Panc1 (cell line): Measurements from ENCODE around the gene ZNF454.

ENCODE experiments used
- CTCF ChIP-seq: fragments of 450-650 bp; IDR thresholded peaks from 2 replicates; pipeline ENCODE4 v1.5.1; 2017; ENCODE audit warnings: mild to moderate bottlenecking
- POLR2AphosphoS5 ChIP-seq: IDR thresholded peaks from 2 replicates; pipeline ENCODE4 v1.6.1; 2012; ENCODE audit warnings: mild to moderate bottlenecking, low read depth, low read length, moderate library complexity
- SIN3A ChIP-seq: IDR thresholded peaks from 2 replicates; pipeline ENCODE4 v1.6.1; 2012; ENCODE audit warnings: low read depth, mild to moderate bottlenecking, low read length, moderate library complexity, borderline replicate concordance; ENCODE audit not compliant: insufficient read depth
- TF ChIP-seq, protein P1 (sequence below), 2 experiments: IDR thresholded peaks; 2 replicates each; pipeline ENCODE4 v1.6.1; 2011 to 2012; ENCODE audit warnings: low read depth in 2 of 2, control low read depth in 1 of 2, low read length in 1 of 2, mild to moderate bottlenecking in 1 of 2, moderate library complexity in 1 of 2; ENCODE audit not compliant: insufficient read depth in 1 of 2

- TF ChIP-seq POLR2AphosphoS5 (no peak), CTCF (peak; percentile 24; the same call in 1 of the 2 replicates), SIN3A (no peak)
- TF ChIP-seq, protein P1, sequence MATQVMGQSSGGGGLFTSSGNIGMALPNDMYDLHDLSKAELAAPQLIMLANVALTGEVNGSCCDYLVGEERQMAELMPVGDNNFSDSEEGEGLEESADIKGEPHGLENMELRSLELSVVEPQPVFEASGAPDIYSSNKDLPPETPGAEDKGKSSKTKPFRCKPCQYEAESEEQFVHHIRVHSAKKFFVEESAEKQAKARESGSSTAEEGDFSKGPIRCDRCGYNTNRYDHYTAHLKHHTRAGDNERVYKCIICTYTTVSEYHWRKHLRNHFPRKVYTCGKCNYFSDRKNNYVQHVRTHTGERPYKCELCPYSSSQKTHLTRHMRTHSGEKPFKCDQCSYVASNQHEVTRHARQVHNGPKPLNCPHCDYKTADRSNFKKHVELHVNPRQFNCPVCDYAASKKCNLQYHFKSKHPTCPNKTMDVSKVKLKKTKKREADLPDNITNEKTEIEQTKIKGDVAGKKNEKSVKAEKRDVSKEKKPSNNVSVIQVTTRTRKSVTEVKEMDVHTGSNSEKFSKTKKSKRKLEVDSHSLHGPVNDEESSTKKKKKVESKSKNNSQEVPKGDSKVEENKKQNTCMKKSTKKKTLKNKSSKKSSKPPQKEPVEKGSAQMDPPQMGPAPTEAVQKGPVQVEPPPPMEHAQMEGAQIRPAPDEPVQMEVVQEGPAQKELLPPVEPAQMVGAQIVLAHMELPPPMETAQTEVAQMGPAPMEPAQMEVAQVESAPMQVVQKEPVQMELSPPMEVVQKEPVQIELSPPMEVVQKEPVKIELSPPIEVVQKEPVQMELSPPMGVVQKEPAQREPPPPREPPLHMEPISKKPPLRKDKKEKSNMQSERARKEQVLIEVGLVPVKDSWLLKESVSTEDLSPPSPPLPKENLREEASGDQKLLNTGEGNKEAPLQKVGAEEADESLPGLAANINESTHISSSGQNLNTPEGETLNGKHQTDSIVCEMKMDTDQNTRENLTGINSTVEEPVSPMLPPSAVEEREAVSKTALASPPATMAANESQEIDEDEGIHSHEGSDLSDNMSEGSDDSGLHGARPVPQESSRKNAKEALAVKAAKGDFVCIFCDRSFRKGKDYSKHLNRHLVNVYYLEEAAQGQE (IDR thresholded peaks at IDR 0.05; ENCODE audit: insufficient read depth in 1 of 2, low read depth in 2 of 2, low read length in 1 of 2): no peak
Observed at GRCh38 chr5:178899289-178899688, 41.7 kb upstream of the ZNF454 start.
